Measurements from ENCODE around the gene EPSTI1. TPM values are rescaled to one million over a fixed set of nuclear protein-coding genes. Genes with fewer than 3 reads are reported as not detected.

The EPSTI1 gene
- total RNA-seq, 1 experiment from 2014 or later: not detected

DNA sequence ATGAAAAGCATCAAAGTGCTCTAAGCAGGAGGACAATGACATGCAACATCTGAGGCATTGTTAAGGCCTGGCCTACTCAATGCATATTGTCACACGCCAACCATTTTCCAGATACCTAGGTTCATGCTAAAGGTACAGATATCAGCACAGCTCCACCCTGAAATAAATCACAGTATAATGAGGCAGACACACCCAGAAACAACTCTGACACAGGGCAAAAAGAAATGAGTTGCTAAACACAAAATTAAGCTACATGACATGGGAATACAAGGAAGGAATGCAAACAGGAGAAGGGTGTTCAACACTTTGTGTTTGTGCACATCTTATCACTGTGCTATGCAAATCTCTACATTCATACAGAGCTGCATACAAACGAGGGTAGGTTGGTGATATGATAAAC, 86.5 kb downstream of the EPSTI1 start:
- no peaks in the 10 kb centered on the region for H3K4me1 Mint-ChIP-seq (ENCODE audit: insufficient read depth, unreplicated experiment)
- no peak overlapping the region for H3K4me3 Mint-ChIP-seq (ENCODE audit: unreplicated experiment)
- POLR2A ChIA-PET: no interaction called here

DNA sequence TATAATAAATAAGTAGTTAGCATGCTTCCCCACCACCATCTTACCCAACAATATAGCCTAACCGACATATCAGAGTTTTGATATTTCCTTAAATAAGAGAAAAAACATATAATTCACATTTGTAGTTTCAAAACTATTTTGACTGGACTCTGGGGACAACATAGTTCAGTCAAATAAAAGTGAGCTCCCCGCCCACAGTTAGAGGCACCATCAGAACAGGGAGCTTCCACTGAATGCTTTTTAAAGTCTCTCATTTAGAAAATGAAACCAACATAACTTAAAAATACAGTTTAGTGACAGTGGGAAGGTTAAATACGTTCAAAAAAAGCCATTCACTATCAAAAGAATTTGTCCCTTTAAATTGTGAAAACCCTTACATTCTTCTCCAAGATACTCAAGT, 92.8 kb downstream of the EPSTI1 start:
- intact Hi-C loops (cut with micrococcal nuclease): loop anchor here (10.0 kb wide), 1 partner anchor 96 kb away; the partner anchor contains the start of gene EPSTI1
- Mint-ChIP-seq H3K27ac (ENCODE audit: low read depth, unreplicated experiment) (no peak overlapping the region), H3K4me3 (ENCODE audit: unreplicated experiment) (no peak overlapping the region), H3K9me3 (ENCODE audit: unreplicated experiment) (no peaks in the 10 kb centered on the region), H3K36me3 (ENCODE audit: insufficient read depth, unreplicated experiment) (no peaks in the 10 kb centered on the region), H3K4me1 (ENCODE audit: insufficient read depth, unreplicated experiment) (peaks cover 9% of the 10 kb centered on the region), H3K27me3 (ENCODE audit: insufficient read depth, unreplicated experiment) (no peaks in the 10 kb centered on the region)
- TF ChIP-seq, protein P1, sequence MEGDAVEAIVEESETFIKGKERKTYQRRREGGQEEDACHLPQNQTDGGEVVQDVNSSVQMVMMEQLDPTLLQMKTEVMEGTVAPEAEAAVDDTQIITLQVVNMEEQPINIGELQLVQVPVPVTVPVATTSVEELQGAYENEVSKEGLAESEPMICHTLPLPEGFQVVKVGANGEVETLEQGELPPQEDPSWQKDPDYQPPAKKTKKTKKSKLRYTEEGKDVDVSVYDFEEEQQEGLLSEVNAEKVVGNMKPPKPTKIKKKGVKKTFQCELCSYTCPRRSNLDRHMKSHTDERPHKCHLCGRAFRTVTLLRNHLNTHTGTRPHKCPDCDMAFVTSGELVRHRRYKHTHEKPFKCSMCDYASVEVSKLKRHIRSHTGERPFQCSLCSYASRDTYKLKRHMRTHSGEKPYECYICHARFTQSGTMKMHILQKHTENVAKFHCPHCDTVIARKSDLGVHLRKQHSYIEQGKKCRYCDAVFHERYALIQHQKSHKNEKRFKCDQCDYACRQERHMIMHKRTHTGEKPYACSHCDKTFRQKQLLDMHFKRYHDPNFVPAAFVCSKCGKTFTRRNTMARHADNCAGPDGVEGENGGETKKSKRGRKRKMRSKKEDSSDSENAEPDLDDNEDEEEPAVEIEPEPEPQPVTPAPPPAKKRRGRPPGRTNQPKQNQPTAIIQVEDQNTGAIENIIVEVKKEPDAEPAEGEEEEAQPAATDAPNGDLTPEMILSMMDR (IDR thresholded peaks at IDR 0.05; ENCODE audit: unreplicated experiment): no peak
- DNase-seq (ENCODE audit: unreplicated experiment): no peak
- ChIA-PET CTCF (no interaction called here), POLR2A (interaction anchor here (0.7 kb wide), 1 partner anchor 26 kb away, joined by 3 read pairs; no protein-coding TSS in a partner anchor)
- no TSS peak for BruUV-seq (replicated peaks)

More for the DNA sequence above, 86.5 kb downstream of the EPSTI1 start:
- no peak for DNase-seq (ENCODE audit: unreplicated experiment)
- H3K36me3 Mint-ChIP-seq (ENCODE audit: insufficient read depth, unreplicated experiment): no peaks in the 10 kb centered on the region
- H3K9me3 Mint-ChIP-seq (ENCODE audit: unreplicated experiment): no peaks in the 10 kb centered on the region
- TF ChIP-seq, protein P1 (IDR thresholded peaks at IDR 0.05; ENCODE audit: unreplicated experiment): no peak
- CTCF ChIA-PET: no interaction called here
- H3K27me3 Mint-ChIP-seq (ENCODE audit: insufficient read depth, unreplicated experiment): no peaks in the 10 kb centered on the region
- no TSS peak for BruUV-seq (replicated peaks)
- intact Hi-C loops (cut with micrococcal nuclease): no loop called here
- no peak overlapping the region for H3K27ac Mint-ChIP-seq (ENCODE audit: low read depth, unreplicated experiment)

DNA sequence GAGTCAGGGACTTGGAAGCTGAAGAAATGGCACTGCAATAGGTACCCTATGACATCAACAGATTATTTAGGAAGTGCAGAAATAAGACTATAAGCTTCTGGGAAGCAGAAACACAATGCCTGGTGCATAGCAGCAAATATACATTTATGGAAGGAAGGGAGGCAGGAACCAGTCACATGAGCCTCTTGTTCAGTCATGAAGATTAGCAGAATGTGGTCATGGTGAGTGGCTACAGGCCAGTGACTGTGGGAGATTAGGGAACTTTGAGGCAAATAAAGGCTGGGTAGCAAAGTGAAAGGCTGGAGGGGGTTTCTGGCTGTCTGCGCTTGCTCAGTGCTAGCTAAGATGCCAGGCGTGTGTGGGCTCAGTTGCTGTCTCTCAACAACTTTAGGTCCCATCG, 96.3 kb downstream of the EPSTI1 start:
- CTCF ChIA-PET: interaction anchor here (1.1 to 1.4 kb wide), 2 partner anchors 12 to 14 kb away, joined by 4 read pairs; no protein-coding TSS in a partner anchor
- H3K4me1 Mint-ChIP-seq (ENCODE audit: insufficient read depth, unreplicated experiment): peaks cover 9% of the 10 kb centered on the region
- TF ChIP-seq, protein P1 (IDR thresholded peaks at IDR 0.05; ENCODE audit: unreplicated experiment): no peak
- H3K27ac Mint-ChIP-seq (ENCODE audit: low read depth, unreplicated experiment): no peak overlapping the region
- H3K9me3 Mint-ChIP-seq (ENCODE audit: unreplicated experiment): no peaks in the 10 kb centered on the region
- intact Hi-C loops (cut with micrococcal nuclease): loop anchor here (10.0 kb wide), 1 partner anchor 99 kb away; the partner anchor contains the start of gene EPSTI1
- no TSS peak for BruUV-seq (replicated peaks)
- H3K36me3 Mint-ChIP-seq (ENCODE audit: insufficient read depth, unreplicated experiment): no peaks in the 10 kb centered on the region
- no peak overlapping the region for H3K4me3 Mint-ChIP-seq (ENCODE audit: unreplicated experiment)
- DNase-seq (ENCODE audit: unreplicated experiment): no peak
- POLR2A ChIA-PET: interaction anchor here (1.5 to 2.1 kb wide), 3 partner anchors 19 to 983 kb away, joined by 3 to 13 read pairs (median 4); no protein-coding TSS in a partner anchor
- H3K27me3 Mint-ChIP-seq (ENCODE audit: insufficient read depth, unreplicated experiment): no peaks in the 10 kb centered on the region

DNA sequence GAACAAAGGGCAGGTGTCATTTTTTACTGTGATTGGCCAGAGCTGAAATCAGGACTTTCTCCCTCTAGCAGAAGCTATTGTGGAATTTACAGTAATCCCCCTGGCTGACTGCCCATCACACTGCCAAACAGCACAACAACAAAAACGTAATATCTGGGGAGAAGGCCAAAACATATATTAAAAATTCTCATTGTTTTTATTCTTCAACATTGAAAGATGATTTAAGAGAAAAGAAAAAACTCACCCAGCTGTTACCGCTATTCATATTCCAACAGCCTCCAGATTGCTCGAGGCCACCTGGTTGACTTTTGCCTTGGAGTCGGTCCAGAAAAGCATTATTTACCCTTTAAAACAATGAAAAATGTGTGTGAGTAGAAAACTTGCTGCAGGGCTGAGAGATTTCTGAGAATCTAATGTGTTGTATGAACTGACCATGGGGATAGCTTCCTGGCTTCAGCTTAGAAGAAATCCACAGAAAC, 97.2 kb downstream of the EPSTI1 start:
- BruUV-seq (replicated peaks): no TSS peak
- H3K9me3 Mint-ChIP-seq (ENCODE audit: unreplicated experiment): no peaks in the 10 kb centered on the region
- peak overlapping the region; percentile 29 for H3K27ac Mint-ChIP-seq (ENCODE audit: low read depth, unreplicated experiment)
- no peak overlapping the region for H3K4me3 Mint-ChIP-seq (ENCODE audit: unreplicated experiment)
- intact Hi-C loops (cut with micrococcal nuclease): loop anchor here (10.0 kb wide), 1 partner anchor 100 kb away; the partner anchor contains the start of gene EPSTI1
- no peaks in the 10 kb centered on the region for H3K27me3 Mint-ChIP-seq (ENCODE audit: insufficient read depth, unreplicated experiment)
- ChIA-PET CTCF (interaction anchor here (0.6 to 1.4 kb wide), 5 partner anchors 11 to 973 kb away, joined by 3 to 5 read pairs (median 4); no protein-coding TSS in a partner anchor), POLR2A (interaction anchor here (0.6 to 2.1 kb wide), 11 partner anchors 12 to 984 kb away, joined by 3 to 13 read pairs (median 3); no protein-coding TSS in a partner anchor)
- peaks cover 9% of the 10 kb centered on the region for H3K4me1 Mint-ChIP-seq (ENCODE audit: insufficient read depth, unreplicated experiment)
- peak; percentile 92 for DNase-seq (ENCODE audit: unreplicated experiment)
- TF ChIP-seq, protein P1 (IDR thresholded peaks at IDR 0.05; ENCODE audit: unreplicated experiment): no peak
- H3K36me3 Mint-ChIP-seq (ENCODE audit: insufficient read depth, unreplicated experiment): no peaks in the 10 kb centered on the region
